ENCODE measurements around the gene LTB4R2.

Gene LTB4R2

DNA sequence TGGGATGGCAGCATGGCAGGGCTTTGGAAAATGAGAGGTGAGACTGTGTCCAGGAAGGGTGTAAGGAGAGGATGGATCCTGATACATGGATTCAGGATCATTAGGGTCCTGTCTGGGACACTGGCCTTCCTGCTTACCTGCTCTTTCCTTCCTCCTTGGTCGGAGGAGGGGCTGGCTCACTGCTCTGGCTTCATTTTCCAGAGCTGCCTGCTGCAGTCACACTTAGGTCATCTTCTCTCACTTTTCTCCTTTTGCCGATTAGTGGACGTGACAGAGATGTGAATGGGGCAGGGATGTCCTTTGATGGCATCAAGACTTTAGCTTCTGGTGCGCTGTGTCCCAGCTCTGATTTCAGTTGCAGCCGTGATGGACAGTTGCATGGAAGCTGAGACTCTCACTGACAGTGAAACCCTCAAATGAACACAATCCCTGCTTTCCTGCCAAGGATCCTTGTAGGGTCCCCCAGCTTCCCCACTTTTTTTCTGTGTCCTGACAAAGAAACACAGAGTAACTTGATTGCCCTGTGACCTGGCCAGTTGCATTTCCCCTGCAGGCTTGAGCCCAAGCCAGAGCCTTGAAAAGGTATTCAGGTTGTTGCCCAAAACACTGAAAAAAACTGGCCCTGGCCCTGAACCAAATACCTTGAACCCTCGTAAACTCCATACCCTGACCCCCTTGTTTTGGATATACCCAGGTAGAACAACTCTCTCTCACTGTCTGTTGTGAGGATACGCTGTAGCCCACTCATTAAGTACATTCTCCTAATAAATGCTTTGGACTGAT, 1.4 kb upstream of the LTB4R2 start:
- no peak overlapping the region for H3K4me3 ChIP-seq (ENCODE audit: low read depth, low read length)
- TF ChIP-seq, protein P1, sequence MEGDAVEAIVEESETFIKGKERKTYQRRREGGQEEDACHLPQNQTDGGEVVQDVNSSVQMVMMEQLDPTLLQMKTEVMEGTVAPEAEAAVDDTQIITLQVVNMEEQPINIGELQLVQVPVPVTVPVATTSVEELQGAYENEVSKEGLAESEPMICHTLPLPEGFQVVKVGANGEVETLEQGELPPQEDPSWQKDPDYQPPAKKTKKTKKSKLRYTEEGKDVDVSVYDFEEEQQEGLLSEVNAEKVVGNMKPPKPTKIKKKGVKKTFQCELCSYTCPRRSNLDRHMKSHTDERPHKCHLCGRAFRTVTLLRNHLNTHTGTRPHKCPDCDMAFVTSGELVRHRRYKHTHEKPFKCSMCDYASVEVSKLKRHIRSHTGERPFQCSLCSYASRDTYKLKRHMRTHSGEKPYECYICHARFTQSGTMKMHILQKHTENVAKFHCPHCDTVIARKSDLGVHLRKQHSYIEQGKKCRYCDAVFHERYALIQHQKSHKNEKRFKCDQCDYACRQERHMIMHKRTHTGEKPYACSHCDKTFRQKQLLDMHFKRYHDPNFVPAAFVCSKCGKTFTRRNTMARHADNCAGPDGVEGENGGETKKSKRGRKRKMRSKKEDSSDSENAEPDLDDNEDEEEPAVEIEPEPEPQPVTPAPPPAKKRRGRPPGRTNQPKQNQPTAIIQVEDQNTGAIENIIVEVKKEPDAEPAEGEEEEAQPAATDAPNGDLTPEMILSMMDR (IDR thresholded peaks at IDR 0.05; ENCODE audit: insufficient read depth, low read depth, low read length, missing control alignments), result no peak
- DNase-seq (ENCODE audit: low read depth), result no peak

DNA sequence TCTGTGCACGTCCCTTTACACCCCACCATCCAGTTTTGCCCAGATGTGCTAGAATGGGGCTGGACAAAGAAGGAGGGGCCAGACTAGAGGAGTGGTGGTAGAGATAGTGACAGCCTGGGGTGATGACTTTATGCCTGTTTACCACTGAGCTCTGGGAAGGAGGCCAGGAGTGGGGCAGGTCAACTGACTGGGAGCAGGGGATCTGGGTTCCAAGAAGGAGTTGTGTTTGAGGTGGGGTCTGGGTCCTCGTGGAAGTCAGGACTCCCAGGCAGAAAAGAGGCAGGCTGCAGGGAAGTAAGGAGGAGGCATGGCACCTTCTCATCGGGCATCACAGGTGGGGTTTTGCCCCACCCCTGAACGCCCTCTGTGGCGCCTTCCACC, 315 bp downstream of the LTB4R2 start:
- TF ChIP-seq, protein P1 (IDR thresholded peaks at IDR 0.05; ENCODE audit: insufficient read depth, low read depth, low read length, missing control alignments), result no peak
- peak overlapping the region; percentile 60 for H3K4me3 ChIP-seq (ENCODE audit: low read depth, low read length)
- DNase-seq (ENCODE audit: low read depth), result no peak

DNA sequence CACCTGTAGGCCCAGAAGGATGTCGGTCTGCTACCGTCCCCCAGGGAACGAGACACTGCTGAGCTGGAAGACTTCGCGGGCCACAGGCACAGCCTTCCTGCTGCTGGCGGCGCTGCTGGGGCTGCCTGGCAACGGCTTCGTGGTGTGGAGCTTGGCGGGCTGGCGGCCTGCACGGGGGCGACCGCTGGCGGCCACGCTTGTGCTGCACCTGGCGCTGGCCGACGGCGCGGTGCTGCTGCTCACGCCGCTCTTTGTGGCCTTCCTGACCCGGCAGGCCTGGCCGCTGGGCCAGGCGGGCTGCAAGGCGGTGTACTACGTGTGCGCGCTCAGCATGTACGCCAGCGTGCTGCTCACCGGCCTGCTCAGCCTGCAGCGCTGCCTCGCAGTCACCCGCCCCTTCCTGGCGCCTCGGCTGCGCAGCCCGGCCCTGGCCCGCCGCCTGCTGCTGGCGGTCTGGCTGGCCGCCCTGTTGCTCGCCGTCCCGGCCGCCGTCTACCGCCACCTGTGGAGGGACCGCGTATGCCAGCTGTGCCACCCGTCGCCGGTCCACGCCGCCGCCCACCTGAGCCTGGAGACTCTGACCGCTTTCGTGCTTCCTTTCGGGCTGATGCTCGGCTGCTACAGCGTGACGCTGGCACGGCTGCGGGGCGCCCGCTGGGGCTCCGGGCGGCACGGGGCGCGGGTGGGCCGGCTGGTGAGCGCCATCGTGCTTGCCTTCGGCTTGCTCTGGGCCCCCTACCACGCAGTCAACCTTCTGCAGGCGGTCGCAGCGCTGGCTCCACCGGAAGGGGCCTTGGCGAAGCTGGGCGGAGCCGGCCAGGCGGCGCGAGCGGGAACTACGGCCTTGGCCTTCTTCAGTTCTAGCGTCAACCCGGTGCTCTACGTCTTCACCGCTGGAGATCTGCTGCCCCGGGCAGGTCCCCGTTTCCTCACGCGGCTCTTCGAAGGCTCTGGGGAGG, 985 bp downstream of the LTB4R2 start, which contains the start of gene LTB4R:
LTB4R (plus strand) TSS at position 857 of the 959 bp plus-strand sequence. CDS start 4,150 bp downstream, outside the sequence.
- DNase-seq (ENCODE audit: low read depth), result peak; percentile 87
- TF ChIP-seq, protein P1 (IDR thresholded peaks at IDR 0.05; ENCODE audit: insufficient read depth, low read depth, low read length, missing control alignments), result peak; percentile 41
- peak within 1 kb of the TSS; percentile 60 for H3K4me3 ChIP-seq (ENCODE audit: low read depth, low read length)

DNA sequence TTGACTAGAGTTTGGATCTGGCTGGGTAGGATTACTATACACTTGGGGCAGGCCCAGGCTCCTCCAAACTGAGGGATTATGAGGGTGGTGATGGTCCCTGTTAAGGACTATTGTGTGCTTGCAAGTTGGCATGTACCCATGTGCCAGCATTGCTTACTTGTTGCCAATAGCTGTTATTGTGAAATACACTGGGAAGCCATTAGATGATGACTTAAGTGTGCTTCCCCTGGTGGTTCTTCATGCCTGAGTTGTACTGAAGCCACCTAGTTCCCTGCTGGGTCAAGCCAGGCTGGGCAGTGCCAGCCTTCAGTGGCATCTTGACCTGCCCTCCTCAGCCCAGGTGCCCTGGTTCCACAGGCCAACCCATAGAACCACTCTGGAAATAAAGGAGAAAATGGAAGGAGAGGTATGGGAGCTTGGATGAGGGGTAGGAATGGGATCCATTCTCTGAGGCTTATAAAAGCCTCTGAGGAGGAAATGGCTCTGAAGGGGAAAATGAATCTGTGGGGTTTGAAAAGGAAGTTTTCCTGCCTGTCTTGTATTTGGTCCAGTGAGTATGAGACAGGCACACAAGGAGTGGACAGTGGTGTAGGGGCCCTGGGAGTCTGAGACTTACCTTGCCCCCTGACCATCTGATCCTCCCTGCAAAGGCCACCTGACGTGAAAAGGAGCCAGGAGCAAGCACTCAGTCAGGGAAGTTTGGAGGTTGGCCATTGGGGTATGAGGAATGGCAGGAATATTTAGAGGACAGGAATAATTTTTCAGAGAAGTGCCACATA, 2.1 kb downstream of the LTB4R2 start:
- no peak for DNase-seq (ENCODE audit: low read depth)
- H3K4me3 ChIP-seq (ENCODE audit: low read depth, low read length), result peak overlapping the region; percentile 60
- TF ChIP-seq, protein P1 (IDR thresholded peaks at IDR 0.05; ENCODE audit: insufficient read depth, low read depth, low read length, missing control alignments), result no peak

DNA sequence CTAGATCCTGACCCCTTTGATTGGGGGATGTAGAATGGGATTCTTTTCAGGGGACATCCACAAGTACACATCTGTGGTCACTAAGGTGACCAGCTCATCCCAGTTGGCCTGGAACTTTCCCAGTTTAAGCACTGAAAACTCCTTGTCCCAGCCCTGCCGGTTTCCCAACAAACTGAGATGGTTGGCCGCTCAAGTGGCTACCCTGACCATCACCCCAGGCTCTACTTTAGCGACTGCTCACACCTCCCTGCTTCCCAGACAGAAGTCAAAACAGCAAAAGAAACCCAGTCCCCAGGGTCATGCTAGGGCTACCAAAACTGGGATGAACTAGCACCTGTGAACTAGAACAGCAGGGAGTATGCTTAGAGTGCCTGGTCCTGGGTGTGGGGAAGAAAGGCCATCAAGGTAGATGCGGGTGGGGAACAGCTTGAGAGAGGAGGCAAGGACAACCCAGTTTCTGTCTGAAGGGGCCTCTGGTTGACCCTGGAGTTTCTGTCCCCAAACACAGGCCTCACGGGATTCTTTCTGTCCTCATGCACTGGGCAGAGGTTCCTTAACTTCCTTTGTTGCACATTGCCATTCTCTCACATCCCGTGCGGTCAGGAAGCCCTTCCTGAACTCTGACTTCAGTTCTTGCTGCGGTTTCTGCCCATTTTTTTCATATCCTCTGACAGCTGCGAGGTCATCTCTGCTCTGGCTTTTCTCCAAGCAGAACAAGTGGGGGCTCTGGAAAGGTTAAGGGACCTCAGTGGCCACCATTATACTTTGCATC, 3.0 kb downstream of the LTB4R2 start:
- H3K4me3 ChIP-seq (ENCODE audit: low read depth, low read length), result no peak overlapping the region
- DNase-seq (ENCODE audit: low read depth), result peak; percentile 45
- TF ChIP-seq, protein P1 (IDR thresholded peaks at IDR 0.05; ENCODE audit: insufficient read depth, low read depth, low read length, missing control alignments), result no peak

DNA sequence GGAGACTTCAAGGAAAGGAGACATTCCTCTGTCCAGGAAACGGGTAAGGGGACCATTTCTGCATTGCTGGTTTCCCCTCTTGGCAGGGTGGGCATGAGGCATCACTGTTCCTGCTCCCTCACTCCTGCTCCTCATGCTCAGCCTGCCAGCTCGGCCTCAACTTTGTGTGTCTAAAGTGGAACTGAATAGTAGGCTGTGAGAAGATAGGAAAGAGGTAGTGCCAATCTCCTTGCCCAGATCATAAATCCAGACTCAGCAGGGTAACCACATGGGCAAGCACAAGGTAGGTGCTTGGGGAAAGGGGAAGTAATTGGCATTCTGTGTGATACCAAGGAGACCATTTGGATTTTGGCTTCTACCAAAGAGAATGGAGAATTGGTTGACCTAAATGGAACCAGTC, 4.0 kb downstream of the LTB4R2 start:
- H3K4me3 ChIP-seq (ENCODE audit: low read depth, low read length), result no peak overlapping the region
- TF ChIP-seq, protein P1 (IDR thresholded peaks at IDR 0.05; ENCODE audit: insufficient read depth, low read depth, low read length, missing control alignments), result no peak
- DNase-seq (ENCODE audit: low read depth), result no peak

All from GM12865 (cell line).